Thyroid gland (tissue), 4 donors: Measurements from ENCODE around the gene BRWD1. TPM values are rescaled to one million over a fixed set of nuclear protein-coding genes. Genes with fewer than 3 reads are reported as not detected.

Experiments used
- DNase-seq, 2 donors: peaks; one replicate each; pipeline ENCODE4 v3.0.0-alpha.2; 2019
- H3K27ac ChIP-seq, 3 donors: fragments of 200-600 bp; sonication (generic); 1 replicate in 2 of 3; 2 replicates in 1 of 3; pipeline ENCODE4 v1.5.1; 2016 to 2019; ENCODE audit warnings: mild to moderate bottlenecking in 1 of 3, moderate library complexity in 1 of 3
- H3K27me3 ChIP-seq: fragments of 200-600 bp; sonication (generic); one replicate; pipeline ENCODE4 v1.5.1; 2019
- H3K36me3 ChIP-seq, 2 donors: fragments of 200-600 bp; sonication (generic); one replicate each; pipeline ENCODE4 v1.5.1; 2016 to 2019
- H3K4me1 ChIP-seq, 2 donors: fragments of 200-600 bp; sonication (generic); one replicate each; pipeline ENCODE4 v1.5.1; 2017 to 2019
- H3K4me3 ChIP-seq, 3 donors: fragments of 200-600 bp; sonication (generic); replicated peaks in 1 of 3; 1 replicate in 2 of 3; 2 replicates in 1 of 3; pipeline ENCODE4 v1.5.1; 2016; ENCODE audit warnings: mild to moderate bottlenecking in 1 of 3
- H3K9me3 ChIP-seq: fragments of 200-600 bp; sonication (generic); one replicate; pipeline ENCODE4 v1.5.1; 2017
- CTCF ChIP-seq, 6 experiments: fragments of 200-600 bp in 3 of 6; fragments of 450-650 bp in 3 of 6; sonication (generic) in 3 of 6; IDR thresholded peaks; one replicate each; pipeline ENCODE4 v1.5.1; 2016 to 2019; ENCODE audit warnings: antibody characterized with exemption in 6 of 6, mild to moderate bottlenecking in 2 of 6, inconsistent platforms in 1 of 6, moderate library complexity in 1 of 6
- POLR2A ChIP-seq, 2 donors: fragments of 450-650 bp; IDR thresholded peaks; one replicate each; pipeline ENCODE4 v1.6.1; 2017; ENCODE audit warnings: antibody characterized with exemption in 2 of 2, mild to moderate bottlenecking in 2 of 2, moderate library complexity in 1 of 2
- WGBS, 2 donors: methylation state at CpG; one replicate each; pipeline ENCODE4 v1.1.5; 2017; 5-methylcytosine and 5-hydroxymethylcytosine counted together
- intact Hi-C: fragments of 100-400 bp; cut with DNase I; formaldehyde crosslinking; loops from one replicate; pipeline ENCODE4 v1.15.1; 2023
- total RNA-seq, 4 donors: library from RNA; depleted of rRNA; stranded (reverse); fragments of >200 nt; gene quantifications; one replicate each; pipeline ENCODE4 v1.2.3, GENCODE V29; 2016

BRWD1 gene
- total RNA-seq, 4 donors from 2014 or later, result 66.6 to 125 (median 85.3) TPM

- intact Hi-C loops, result no loop called here
- Histone ChIP-seq H3K36me3 (no peaks in the 10 kb centered on the region), H3K9me3 (no peaks in the 10 kb centered on the region), H3K27ac (no peak overlapping the region), H3K4me3 (no peak overlapping the region), H3K27me3 (no peaks in the 10 kb centered on the region), H3K4me1 (no peaks in the 10 kb centered on the region)
- DNase-seq, result peak in 1 of 2 donors; percentile 5
- 60 to 65% methylated on average over 6 of the region's 6 CpGs for WGBS, 2 donors
- no peak for TF ChIP-seq CTCF (IDR thresholded peaks at IDR 0.05)
- TF ChIP-seq POLR2A (IDR thresholded peaks at IDR 0.05), result no peak
Observed at GRCh38 chr21:39321424-39321823, 8.0 kb upstream of the BRWD1 start.

GRCh38 chr21:39319814-39320332 is 6.4 kb upstream of the BRWD1 start:
- TF ChIP-seq POLR2A (IDR thresholded peaks at IDR 0.05), result no peak
- no peak for TF ChIP-seq CTCF (IDR thresholded peaks at IDR 0.05)

DNA sequence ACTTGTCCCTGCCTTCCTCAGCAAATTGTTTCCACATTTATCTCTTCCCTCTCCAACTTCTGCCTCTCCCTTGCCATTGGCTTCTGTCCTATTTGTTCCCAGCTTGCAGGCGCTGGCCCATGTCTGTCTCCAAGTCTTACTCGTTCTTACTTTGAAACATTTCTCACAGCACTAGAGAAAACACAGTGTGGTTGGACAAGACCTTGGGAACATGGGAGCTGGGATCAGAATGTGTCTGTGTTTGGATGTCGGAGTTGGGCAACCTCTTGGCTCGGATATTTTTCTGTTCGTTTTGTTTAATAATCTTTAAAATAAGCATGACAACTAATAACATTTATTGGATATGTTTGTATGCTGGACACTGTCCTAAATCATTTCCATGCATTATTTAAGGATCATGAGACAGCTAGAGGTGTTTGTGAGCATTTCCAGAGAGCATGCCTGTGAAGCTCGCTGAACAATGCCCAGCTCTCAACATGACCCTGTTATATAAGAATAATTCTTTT is 5.9 kb upstream of the BRWD1 start:
- TF ChIP-seq POLR2A (IDR thresholded peaks at IDR 0.05), result no peak
- TF ChIP-seq CTCF (IDR thresholded peaks at IDR 0.05), result no peak
- Histone ChIP-seq H3K27ac (no peak overlapping the region), H3K4me1 (peaks cover 0 to 5% of the 10 kb centered on the region in 2 donors), H3K27me3 (no peaks in the 10 kb centered on the region), H3K9me3 (no peaks in the 10 kb centered on the region), H3K4me3 (no peak overlapping the region), H3K36me3 (no peaks in the 10 kb centered on the region)
- intact Hi-C loops, result no loop called here
- peak; percentile 26 to 29 for DNase-seq
- WGBS, 2 donors, result 51 to 58% methylated on average over 6 of the region's 6 CpGs

More at GRCh38 chr21:39319814-39320332, 6.4 kb upstream of the BRWD1 start:
- H3K27ac ChIP-seq, result no peak overlapping the region
- H3K36me3 ChIP-seq, result no peaks in the 10 kb centered on the region
- H3K4me1 ChIP-seq, result peaks cover 0 to 1% of the 10 kb centered on the region in 2 donors
- no peaks in the 10 kb centered on the region for H3K9me3 ChIP-seq
- intact Hi-C loops, result no loop called here
- H3K4me3 ChIP-seq, result no peak overlapping the region
- no peaks in the 10 kb centered on the region for H3K27me3 ChIP-seq
- DNase-seq, result no peak
- WGBS, 2 donors, result 75 to 86% methylated on average over 3 of the region's 3 CpGs

DNA sequence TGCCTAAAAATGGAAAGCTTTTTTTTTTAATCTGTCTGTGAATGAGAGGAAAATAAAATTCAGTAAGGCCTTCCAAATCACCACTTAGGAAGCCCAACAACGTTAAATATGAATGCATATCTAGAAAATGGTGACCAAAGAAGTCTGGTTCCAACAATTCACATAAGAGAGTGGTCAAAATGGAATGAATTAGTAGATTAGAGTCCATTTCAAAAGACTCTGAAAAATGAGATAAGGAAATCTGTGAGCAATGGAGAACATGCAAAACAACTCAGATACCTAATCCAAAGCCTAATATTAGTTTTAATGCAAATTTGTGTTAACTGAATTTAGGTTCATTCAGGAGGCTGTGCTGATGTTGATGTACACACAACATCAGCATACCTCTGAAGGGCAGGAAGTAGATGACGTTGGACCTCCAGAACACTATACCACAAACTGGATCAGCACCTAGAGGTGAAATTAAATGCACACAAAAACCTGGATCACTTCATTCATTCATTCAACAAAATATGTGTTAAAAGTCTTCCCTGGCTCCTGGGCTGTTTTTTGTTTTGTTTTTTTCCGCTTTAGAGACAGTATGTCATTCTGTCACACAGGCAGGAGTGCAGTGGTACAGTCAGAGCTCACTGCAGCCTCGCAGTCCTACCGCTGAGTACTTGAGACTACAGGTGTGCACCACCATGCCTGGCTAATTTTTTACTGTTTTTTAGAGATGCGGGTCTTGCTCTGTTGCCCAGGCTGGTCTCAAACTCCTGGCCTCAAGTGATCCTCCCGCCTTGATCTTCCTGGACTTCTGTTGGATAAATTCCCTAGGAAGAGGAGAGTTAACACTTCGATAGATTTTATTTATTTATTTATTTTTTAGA is 4.9 kb upstream of the BRWD1 start:
- intact Hi-C loops, result no loop called here
- Histone ChIP-seq H3K36me3 (no peaks in the 10 kb centered on the region), H3K4me3 (no peak overlapping the region), H3K27me3 (no peaks in the 10 kb centered on the region), H3K9me3 (no peaks in the 10 kb centered on the region), H3K27ac (no peak overlapping the region), H3K4me1 (peaks cover 0 to 5% of the 10 kb centered on the region in 2 donors)
- WGBS, 2 donors, result 80 to 92% methylated on average over 8 of the region's 8 CpGs
- DNase-seq, result no peak
- TF ChIP-seq POLR2A (IDR thresholded peaks at IDR 0.05) (no peak), CTCF (IDR thresholded peaks at IDR 0.05) (no peak)
